ENCODE data around the gene SLC27A6.

The SLC27A6 gene

DNA sequence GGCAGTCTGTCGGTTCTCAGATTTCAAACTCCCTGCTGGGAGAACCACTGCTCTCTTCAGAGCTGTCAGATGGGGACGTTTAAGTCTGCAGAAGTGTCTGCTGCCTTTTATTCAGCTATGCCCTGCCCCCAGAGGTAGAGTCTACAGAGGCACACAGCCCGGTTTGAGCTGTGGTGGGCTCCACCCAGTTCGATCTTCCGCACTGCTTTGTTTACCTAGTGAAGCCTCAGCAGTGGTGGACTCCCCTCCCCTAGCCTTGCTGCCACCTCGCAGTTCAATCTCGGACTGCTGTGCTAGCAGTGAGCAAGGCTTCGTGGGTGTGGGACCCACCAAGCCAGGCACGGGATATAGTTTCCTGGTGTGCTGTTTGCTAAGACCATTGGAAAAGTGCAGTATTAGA is 8.0 kb downstream of the SLC27A6 start:
- Histone ChIP-seq H3K27me3 (ENCODE audit: insufficient read depth, poor library complexity, severe bottlenecking) (no peaks in the 10 kb centered on the region), H3K4me1 (ENCODE audit: insufficient read depth, poor library complexity, severe bottlenecking) (no peaks in the 10 kb centered on the region), H3K9me3 (ENCODE audit: severe bottlenecking) (no peaks in the 10 kb centered on the region), H3K4me3 (ENCODE audit: severe bottlenecking) (no peak overlapping the region), H3K27ac (ENCODE audit: poor library complexity, severe bottlenecking) (no peak overlapping the region), H3K36me3 (ENCODE audit: low read depth) (no peaks in the 10 kb centered on the region)
- ATAC-seq (ENCODE audit: low read depth) (no peak), DNase-seq (ENCODE audit: low spot score) (no peak)
- TF ChIP-seq, protein P1, sequence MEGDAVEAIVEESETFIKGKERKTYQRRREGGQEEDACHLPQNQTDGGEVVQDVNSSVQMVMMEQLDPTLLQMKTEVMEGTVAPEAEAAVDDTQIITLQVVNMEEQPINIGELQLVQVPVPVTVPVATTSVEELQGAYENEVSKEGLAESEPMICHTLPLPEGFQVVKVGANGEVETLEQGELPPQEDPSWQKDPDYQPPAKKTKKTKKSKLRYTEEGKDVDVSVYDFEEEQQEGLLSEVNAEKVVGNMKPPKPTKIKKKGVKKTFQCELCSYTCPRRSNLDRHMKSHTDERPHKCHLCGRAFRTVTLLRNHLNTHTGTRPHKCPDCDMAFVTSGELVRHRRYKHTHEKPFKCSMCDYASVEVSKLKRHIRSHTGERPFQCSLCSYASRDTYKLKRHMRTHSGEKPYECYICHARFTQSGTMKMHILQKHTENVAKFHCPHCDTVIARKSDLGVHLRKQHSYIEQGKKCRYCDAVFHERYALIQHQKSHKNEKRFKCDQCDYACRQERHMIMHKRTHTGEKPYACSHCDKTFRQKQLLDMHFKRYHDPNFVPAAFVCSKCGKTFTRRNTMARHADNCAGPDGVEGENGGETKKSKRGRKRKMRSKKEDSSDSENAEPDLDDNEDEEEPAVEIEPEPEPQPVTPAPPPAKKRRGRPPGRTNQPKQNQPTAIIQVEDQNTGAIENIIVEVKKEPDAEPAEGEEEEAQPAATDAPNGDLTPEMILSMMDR (IDR thresholded peaks at IDR 0.05; ENCODE audit: poor library complexity, severe bottlenecking), result no peak

DNA sequence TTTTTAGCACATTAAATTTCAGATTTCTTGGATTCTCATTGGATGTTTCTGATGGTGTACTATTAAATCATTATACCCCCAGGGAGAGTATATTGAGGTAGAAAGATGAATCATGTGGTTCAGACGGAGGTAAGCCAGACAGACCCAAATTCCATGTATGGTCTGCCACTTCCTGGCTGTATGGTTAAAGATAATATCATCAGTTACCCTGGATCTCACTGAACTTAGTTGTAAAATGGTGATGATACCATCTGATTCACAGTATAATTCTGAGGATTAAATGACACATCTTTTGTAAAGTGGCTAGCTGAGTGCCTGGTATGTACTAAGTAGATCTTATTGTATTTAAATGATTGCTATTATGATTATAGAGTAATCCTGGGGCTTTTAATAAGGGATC is 9.3 kb downstream of the SLC27A6 start:
- TF ChIP-seq, protein P1 (IDR thresholded peaks at IDR 0.05; ENCODE audit: poor library complexity, severe bottlenecking), result no peak
- H3K36me3 ChIP-seq (ENCODE audit: low read depth), result no peaks in the 10 kb centered on the region

DNA sequence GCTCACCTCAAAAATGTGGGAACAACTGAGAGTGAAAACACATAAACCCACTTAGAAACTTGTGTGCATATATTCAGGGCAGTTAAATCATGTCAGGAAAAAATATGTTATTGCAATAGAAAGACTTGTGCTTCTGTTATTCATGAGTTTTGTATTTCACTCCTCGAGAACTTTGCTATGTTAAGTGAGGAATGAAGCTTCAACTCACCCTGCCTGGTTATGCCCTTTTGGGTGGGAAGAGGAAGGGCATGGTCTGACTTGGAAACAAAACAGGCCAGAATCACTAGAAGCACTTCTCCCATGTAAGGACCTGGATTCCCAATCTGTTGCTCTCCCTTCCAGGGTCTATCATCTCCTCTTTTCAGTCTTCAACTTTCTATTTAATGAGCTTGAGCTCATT is 14.5 kb downstream of the SLC27A6 start:
- H3K27me3 ChIP-seq (ENCODE audit: insufficient read depth, poor library complexity, severe bottlenecking), result peaks cover 5% of the 10 kb centered on the region
- no peaks in the 10 kb centered on the region for H3K4me1 ChIP-seq (ENCODE audit: insufficient read depth, poor library complexity, severe bottlenecking)
- no peaks in the 10 kb centered on the region for H3K9me3 ChIP-seq (ENCODE audit: severe bottlenecking)
- no peaks in the 10 kb centered on the region for H3K36me3 ChIP-seq (ENCODE audit: low read depth)
- no peak overlapping the region for H3K27ac ChIP-seq (ENCODE audit: poor library complexity, severe bottlenecking)
- ATAC-seq (ENCODE audit: low read depth) (no peak), DNase-seq (ENCODE audit: low spot score) (no peak)
- TF ChIP-seq, protein P1 (IDR thresholded peaks at IDR 0.05; ENCODE audit: poor library complexity, severe bottlenecking), result no peak
- H3K4me3 ChIP-seq (ENCODE audit: severe bottlenecking), result no peak overlapping the region

More for the DNA sequence above, 9.3 kb downstream of the SLC27A6 start:
- ATAC-seq (ENCODE audit: low read depth), result peak; percentile 61; the same call in 1 of the 3 replicates
- H3K4me3 ChIP-seq (ENCODE audit: severe bottlenecking), result no peak overlapping the region
- no peaks in the 10 kb centered on the region for H3K27me3 ChIP-seq (ENCODE audit: insufficient read depth, poor library complexity, severe bottlenecking)
- no peaks in the 10 kb centered on the region for H3K4me1 ChIP-seq (ENCODE audit: insufficient read depth, poor library complexity, severe bottlenecking)
- no peaks in the 10 kb centered on the region for H3K9me3 ChIP-seq (ENCODE audit: severe bottlenecking)
- no peak for DNase-seq (ENCODE audit: low spot score)
- no peak overlapping the region for H3K27ac ChIP-seq (ENCODE audit: poor library complexity, severe bottlenecking)

DNA sequence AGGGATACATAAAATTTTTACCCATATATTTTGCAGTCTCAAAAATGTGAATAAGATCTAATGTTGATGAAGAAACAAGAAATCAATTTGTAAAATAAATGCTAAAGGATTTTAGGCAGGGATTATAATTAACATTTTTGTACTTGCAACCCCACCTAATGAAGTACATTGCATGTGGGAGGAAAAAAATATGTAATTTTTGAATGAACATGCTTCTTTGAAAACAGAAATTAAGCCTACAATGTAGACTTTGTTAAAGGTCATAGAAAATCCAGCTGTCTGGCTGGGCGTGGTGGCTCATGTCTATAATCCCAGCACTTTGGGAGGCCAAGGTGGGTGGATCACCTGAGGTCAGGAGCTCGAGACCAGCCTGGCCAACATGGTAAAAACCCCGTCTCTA is 15.6 kb downstream of the SLC27A6 start:
- TF ChIP-seq, protein P1 (IDR thresholded peaks at IDR 0.05; ENCODE audit: poor library complexity, severe bottlenecking), result no peak
- H3K4me3 ChIP-seq (ENCODE audit: severe bottlenecking), result no peak overlapping the region
- no peak overlapping the region for H3K27ac ChIP-seq (ENCODE audit: poor library complexity, severe bottlenecking)
- DNase-seq (ENCODE audit: low spot score) (no peak), ATAC-seq (ENCODE audit: low read depth) (no peak)
- no peaks in the 10 kb centered on the region for H3K9me3 ChIP-seq (ENCODE audit: severe bottlenecking)
- no peaks in the 10 kb centered on the region for H3K36me3 ChIP-seq (ENCODE audit: low read depth)
- H3K4me1 ChIP-seq (ENCODE audit: insufficient read depth, poor library complexity, severe bottlenecking), result no peaks in the 10 kb centered on the region
- H3K27me3 ChIP-seq (ENCODE audit: insufficient read depth, poor library complexity, severe bottlenecking), result peaks cover 9% of the 10 kb centered on the region

DNA sequence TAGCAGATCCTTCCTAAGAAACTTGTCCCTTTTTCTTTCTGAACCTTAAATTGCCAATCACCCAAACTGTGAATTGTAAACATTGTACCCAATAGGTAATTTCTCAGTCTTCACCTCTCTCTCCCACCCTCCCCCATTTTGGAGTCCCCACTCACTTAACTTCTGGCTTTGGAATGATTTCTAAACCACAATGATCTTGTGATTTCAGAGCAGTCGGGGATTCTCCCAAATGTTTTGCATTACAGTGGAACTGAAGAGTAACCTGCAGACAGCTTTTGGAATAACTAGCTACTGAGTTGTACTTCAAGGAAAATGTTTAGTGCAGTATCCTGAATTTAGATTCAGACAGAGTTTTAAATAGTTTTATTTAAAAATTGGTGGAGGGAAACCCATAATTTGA is 19.2 kb downstream of the SLC27A6 start:
- Histone ChIP-seq H3K4me1 (ENCODE audit: insufficient read depth, poor library complexity, severe bottlenecking) (no peaks in the 10 kb centered on the region), H3K4me3 (ENCODE audit: severe bottlenecking) (no peak overlapping the region), H3K27me3 (ENCODE audit: insufficient read depth, poor library complexity, severe bottlenecking) (peaks cover 9% of the 10 kb centered on the region), H3K27ac (ENCODE audit: poor library complexity, severe bottlenecking) (no peak overlapping the region), H3K36me3 (ENCODE audit: low read depth) (no peaks in the 10 kb centered on the region), H3K9me3 (ENCODE audit: severe bottlenecking) (no peaks in the 10 kb centered on the region)
- ATAC-seq (ENCODE audit: low read depth) (no peak), DNase-seq (ENCODE audit: low spot score) (no peak)
- TF ChIP-seq, protein P1 (IDR thresholded peaks at IDR 0.05; ENCODE audit: poor library complexity, severe bottlenecking), result no peak
